C1 segment of cervical spinal cord (tissue), 14 donors: ENCODE measurements around the gene TP53INP2.
A peak's percentile ranks its signal among the peaks of the same experiment; 100 is the strongest.
"Not testable (repeated sequence)": the region's sequence is repeated elsewhere in the genome, so short reads cannot be mapped to it uniquely, and the experiment has no call there.

Experiments used
- DNase-seq, 14 donors: peaks; one replicate each; lab custom pipeline; 2025; lab: John Stamatoyannopoulos, UW

TP53INP2 gene

GRCh38 chr20:34704177-34705007, at the start of gene TP53INP2:
TSS of gene TP53INP2 (plus strand) at chr20:34704344. CDS start at chr20:34708740, 4,396 bp downstream.
- peak; percentile 41 to 93 (median 84) for DNase-seq

DNA sequence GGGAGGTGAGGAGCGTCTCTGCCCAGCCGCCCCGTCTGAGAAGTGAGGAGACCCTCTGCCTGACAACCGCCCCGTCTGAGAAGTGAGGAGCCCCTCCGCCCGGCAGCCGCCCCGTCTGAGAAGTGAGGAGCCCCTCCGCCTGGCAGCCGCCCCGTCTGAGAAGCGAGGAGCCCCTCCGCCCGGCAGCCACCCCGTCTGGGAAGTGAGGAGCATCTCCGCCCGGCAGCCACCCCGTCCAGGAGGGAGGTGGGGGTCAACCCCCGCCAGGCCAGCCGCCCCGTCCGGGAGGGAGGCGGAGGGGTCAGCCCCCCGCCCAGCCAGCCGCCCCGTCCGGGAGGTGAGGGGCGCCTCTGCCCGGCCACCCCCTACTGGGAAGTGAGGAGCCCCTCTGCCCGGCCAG, 45.5 kb upstream of the TP53INP2 start:
- not testable (repeated sequence) for DNase-seq

GRCh38 chr20:34661811-34662210, 42.3 kb upstream of the TP53INP2 start:
- not testable (repeated sequence) for DNase-seq

DNA sequence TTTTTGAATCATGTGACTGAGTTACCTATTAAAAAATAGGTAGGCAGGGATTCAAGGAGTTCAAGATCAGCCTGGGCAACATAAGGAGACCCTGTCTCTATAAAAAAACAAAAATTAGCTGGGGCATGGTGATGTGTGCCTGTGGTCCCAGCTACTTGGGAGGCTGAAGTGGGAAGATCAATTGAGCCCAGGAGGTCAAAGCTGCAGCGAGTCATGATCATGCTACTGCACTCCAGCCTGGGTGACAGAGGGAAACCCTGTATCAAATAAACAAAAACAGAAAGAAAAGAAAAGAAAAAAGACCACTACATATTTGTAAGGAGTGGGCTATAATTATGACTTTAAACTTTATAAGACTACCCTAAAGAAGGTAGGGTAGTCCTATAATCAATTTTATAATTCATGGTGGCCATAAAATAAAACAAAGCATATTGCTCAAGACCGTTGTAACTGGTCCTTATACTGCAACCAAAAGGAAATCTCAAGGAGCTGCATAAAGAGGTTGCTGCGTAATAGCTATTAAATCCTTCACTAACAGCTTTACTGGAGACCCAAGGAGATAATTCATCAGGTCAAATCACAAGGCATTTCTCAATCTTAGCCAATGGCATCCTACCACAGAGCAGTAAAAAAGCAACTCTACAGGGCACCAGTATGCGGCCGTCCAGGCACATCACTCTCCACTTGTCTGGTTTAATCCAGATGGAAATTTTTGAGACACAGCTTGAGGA, 40.8 kb upstream of the TP53INP2 start:
- no peak for DNase-seq

- DNase-seq, result not testable (repeated sequence)
Measured at GRCh38 chr20:34664751-34665150, 39.4 kb upstream of the TP53INP2 start.

- no peak for DNase-seq
Measured at GRCh38 chr20:34669094-34669493, 35.0 kb upstream of the TP53INP2 start.

DNA sequence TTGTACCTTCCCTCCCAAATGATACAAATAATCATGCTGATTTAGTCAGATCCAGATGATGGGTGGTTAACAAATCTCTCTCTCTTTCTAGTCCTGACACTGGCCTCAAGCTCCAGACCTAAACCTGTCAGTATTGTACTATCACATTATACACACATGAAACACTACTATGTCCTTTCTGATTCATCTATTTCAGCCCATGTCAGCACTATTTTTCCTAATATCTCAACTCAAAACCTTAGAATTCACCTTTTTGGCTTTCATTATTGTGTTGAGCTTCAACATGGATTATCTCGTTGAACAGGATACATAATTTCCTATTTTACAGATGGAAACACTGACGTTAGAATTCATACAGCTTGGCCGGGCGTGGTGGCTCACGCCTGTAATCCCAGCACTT, 30.7 kb upstream of the TP53INP2 start:
- no peak for DNase-seq

DNA sequence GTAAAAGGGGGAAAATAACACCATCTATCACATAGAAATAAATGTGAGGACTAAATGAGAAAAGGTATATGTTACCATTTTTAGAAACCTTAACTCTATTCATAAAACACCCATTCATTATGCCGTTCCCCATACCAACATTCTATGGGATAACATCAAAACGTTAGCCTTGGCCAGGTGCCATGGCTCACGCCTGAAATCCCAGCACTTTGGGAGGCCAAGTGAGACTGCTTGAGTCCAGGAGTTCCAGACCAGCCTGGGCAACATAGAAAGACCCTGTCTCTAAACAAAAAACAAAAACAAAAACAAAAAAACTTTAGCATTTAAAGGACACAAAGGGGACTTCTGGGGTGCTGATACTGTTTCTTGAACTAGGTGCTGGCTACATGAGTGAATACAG, 28.6 kb upstream of the TP53INP2 start:
- no peak for DNase-seq

GRCh38 chr20:34675993-34676641, 28.0 kb upstream of the TP53INP2 start:
- no peak for DNase-seq

DNA sequence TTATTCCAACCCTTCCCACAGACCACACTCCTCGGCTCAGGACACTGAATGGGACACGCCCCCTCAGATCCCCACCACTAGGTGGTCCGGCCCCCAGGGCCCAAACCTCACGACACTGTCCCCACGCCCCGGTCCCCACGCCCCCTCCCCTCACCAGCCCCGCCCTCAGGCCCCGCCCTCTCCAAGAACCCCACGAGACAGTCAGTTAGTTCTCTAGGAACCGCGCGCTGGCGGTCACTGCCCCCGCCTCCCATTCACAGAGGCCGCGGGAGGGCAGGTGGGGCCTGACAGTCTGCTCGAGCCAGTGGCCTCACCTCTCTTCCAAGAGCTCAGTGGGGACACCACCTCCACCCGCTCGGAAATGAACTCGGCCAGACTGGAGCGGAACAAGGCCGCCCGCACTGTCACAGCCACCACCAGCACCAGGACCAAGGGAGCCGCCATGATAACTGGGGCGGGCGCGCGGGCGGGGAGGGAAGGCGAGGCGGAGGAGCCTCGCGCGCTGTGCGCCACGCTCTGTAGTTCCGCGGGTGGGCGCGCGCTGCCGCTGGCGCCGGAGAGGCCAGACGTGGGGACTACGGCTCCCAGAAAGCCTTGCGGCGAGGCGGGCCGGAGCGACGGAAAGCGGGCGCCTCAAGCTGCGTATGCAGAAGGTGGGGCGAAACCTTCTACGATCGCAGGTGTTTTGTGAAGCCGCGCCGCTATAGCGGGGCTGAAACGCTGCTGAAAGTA, 27.3 kb upstream of the TP53INP2 start, which contains the start of gene PIGU:
TSS of gene PIGU (minus strand) at position 451 of the 732 bp plus-strand sequence. CDS start at position 444, 7 bp downstream.
- peak; percentile 56 to 96 (median 90) for DNase-seq

GRCh38 chr20:34680586-34681175, 23.5 kb upstream of the TP53INP2 start:
- no peak for DNase-seq

DNA sequence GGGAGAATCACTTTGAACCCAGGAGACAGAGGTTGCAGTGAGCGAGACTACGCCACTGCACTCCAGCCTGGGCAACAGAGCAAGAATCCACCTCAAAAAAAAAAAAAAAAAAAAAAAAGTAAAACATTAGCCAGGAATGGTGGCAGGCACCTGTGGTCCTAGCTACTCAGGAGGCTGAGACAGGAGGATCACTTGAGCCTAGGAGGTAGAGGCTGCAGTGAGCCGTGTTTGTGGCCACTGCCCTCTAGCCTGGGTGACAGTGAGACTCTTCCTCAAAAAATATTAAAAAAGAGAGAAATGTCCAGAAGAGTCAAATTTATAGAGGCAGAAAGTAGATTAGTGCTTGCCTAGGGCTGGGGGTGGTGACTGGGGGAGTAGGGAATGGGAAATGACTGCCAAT, 20.5 kb upstream of the TP53INP2 start:
- DNase-seq, result no peak

GRCh38 chr20:34689486-34689885, 14.7 kb upstream of the TP53INP2 start:
- no peak for DNase-seq

GRCh38 chr20:34691838-34692237, 12.3 kb upstream of the TP53INP2 start:
- no peak for DNase-seq

- DNase-seq, result peak in 3 of 14 donors; percentile 9 to 20 (median 12)
Measured at GRCh38 chr20:34693414-34693813, 10.7 kb upstream of the TP53INP2 start.

DNA sequence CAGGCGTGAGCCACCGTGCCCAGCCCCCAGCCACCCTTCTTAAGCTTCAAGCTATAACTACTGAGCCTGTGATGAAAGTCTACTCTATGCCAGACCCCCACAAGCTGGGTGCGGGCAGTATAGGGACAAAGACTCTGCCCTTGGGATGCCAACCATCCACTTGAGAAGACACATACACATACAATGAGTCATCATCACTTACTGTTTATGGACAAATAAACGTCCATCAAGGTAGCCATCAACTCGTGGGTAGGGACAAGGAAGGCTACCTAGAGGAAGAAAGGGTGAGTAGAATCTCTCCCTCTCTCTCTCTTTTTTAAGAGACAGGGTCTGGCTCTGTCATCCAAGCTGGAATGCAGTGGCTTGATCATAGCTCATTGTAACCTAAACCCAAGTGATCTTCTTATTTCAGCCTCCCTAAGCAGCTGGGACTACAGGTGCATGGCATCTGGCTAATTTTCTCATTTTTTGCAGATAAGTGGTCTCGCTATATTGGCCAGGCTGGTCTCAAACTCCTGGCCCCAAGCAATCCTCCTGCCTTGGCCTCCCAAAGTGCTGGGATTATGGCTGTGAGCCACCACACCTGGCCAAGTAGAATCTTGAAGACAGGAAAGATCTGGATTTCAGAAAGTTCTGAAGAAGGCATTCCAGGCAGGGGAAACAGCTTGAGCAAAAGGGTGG, 2.6 kb upstream of the TP53INP2 start:
- DNase-seq, result no peak

- no peak for DNase-seq
Measured at GRCh38 chr20:34703061-34703423, 1.1 kb upstream of the TP53INP2 start.

DNA sequence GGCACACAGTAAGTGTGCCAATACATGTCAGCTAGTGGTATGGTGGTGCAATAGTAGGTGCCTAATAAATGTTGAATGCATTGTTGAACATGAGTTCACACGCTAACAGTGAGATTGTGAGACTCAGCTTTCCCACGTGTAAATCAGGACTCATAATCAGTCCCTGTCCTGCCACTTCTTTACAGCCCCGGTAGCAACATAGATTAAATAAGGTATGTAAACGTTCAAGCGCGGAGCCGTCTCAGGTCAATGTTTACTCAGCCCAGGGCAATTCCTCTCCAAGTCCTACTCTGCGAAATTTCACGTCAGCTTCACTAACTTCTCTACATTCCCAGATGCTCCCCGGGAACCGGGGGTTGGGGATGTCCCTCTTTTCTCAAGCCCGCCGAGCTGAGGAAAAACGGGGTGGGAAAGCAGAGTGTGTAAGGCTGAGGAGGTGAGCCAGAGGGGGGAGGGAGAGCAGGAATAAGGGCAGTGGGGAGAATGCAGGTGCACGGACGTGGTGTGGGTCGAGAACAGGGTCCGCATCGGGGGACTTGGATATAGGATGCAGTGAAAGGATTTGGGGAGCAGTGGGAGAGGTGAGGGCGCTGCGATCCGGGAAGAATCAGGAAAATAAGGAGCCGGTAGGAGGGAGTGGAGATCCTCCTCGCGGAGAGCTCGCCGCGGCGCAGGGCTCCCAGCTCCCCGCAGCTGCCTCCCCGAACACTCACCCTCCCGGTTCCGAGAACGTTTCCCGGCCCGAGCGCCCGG, 544 bp upstream of the TP53INP2 start:
- no peak for DNase-seq

GRCh38 chr20:34705008-34705396, 858 bp downstream of the TP53INP2 start:
- DNase-seq, result peak in 2 of 14 donors; percentile 39 to 46
